SK-N-DZ (cell line): Measurements from ENCODE around the gene SLC30A5. TPM values are rescaled to one million over a fixed set of nuclear protein-coding genes. Genes with fewer than 3 reads are reported as not detected.
A peak's percentile ranks its signal among the peaks of the same experiment; 100 is the strongest.
"Not testable (repeated sequence)": the region's sequence is repeated elsewhere in the genome, so short reads cannot be mapped to it uniquely, and the experiment has no call there.

Source experiments
- DNase-seq: peaks from one replicate; pipeline ENCODE4 v3.0.0-alpha.2; 2015; ENCODE audit warnings: low spot score
- polyA plus RNA-seq, 2 experiments: library from polyadenylated mRNA; depleted of rRNA; stranded (reverse); fragments of >200 nt; gene quantifications; 2 replicates each; pipeline ENCODE4 v1.2.3, GENCODE V29; 2014

The SLC30A5 gene
- 61.6 and 71.9 TPM in 2 replicates for polyA plus RNA-seq (2014; cell fraction: cytosol; rRNA removed)
- polyA plus RNA-seq (2014; cell fraction: nucleus; rRNA removed) = 37.6 and 39.9 TPM in 2 replicates

DNA sequence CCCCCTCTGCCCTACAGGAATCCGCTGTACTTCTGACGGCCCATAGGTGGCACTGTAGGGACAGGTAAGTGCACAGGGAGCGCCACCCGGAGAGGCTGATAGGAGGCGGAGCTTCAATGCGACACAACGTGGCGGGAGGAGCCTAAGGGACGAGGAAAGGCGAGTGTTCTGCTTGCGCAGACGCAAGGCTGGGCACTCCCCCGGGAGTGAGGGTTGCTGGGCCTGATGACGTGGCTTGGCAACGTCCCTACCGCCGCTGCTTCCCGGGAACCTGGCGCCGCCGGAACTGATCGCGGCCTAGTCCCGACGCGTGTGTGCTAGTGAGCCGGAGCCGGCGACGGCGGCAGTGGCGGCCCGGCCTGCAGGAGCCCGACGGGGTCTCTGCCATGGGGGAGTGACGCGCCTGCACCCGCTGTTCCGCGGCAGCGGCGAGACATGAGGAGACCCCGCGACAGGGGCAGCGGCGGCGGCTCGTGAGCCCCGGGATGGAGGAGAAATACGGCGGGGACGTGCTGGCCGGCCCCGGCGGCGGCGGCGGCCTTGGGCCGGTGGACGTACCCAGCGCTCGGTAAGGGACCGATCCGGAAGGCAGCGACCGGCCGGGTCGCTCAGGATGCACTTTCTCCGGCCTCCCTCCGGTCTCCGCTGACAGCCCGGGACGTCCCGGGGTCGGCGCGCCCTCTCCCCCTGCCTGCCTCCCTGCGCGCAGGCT lies at the start of gene SLC30A5:
TSS of gene SLC30A5 (plus strand) at position 244 of the 712 bp plus-strand sequence. CDS start at position 486, 242 bp downstream.
- peak; percentile 100 for DNase-seq

DNA sequence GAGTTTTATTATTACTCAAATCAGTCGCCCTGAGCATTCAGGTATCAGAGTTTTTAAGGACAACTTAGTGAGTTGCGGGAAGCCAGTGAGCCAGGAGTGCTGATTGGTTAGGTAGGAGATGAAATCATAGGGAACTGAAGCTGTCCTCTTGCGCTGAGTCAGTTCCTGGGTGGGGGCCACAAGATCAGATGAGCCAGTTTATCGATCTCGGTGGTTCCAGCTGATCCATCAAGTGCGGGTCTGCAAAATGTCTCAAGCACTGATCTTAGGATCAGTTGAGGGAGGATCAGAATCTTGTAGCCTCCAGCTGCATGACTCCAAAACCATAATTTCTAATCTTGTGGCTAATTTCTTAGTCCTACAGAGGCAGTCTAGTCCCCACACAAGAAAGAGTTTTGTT lies 48.6 kb upstream of the SLC30A5 start:
- DNase-seq = not testable (repeated sequence)

DNA sequence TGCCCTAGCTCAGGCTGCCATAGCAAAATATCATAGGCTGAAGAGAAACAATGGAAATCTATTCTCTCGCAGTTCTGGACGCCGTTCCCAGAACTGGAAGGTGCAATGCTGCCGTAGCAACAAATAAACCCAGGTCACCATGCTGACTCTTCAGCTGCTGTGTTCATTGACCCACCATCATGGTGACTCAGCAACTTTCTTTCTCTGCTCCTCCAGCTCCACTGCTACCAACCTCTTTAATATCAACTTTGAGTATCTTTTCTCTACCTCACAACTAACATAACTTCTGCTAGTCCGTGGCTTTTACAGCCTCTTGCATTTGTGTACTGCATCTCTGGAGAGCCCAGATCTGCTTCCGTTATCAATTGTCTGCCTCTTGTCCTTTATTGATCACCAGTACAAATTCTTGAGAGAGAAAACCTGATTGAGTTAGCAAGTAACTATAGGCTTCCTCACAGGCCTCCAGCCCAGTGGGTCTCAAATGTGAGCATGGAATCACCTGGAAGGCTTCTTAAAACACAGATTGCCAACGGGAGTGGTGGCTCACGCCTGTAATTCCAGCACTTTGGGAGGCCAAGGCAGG lies 47.3 kb upstream of the SLC30A5 start:
- no peak for DNase-seq

DNA sequence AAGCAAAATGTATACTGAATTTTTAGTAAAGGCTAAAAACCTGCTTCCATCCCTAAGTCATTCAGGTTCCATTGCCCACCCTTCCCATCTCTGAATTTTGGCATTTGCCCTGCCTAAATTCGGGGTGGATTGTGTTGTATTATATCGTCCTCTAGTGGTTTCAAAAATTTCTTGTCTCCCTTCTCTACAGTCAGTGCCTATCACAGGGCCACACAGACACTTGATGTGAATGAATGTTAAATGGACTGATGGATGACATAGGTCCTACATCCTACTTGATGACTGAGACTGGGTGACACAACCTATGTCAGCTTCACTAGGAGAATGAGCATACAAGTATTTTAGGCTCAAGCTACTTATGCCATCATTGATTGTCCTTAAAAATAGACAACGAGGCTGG lies 45.6 kb upstream of the SLC30A5 start:
- no peak for DNase-seq

DNA sequence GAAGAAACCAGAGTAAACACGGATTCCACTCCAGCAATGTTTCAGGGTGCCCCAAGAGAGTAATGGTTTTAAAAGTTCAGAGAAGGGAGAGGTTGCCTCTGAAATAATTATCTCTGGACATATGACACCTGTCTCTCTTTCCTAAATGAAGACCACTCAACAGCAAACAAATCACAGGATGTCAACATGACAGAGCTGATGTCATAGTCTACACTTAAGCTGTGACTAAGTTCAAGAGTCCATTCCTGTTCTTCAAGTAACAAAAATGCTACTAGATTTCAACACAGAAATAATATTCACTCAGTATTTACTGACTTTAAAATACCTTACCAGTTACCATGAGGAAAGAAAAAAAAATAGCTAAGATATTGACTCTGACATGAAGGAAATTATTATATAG lies 44.7 kb upstream of the SLC30A5 start:
- no peak for DNase-seq

DNA sequence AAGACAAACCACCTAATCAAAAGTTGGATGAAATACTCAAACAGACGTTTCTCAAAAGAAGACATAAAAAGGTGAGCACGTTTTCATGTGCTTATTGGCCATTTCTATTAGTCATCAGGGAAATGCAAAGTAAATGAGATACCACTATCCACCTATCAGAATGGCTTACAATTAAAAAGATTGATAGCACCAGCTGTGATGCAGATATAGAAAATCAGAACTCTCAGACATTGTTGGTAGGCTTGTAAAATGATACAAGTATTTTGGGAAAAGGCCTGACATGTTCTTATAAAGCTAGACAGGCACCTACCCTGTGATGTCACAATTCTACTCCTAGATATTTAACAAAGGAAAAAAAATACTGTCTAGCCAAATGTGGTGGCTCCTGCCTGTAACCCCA lies 44.0 kb upstream of the SLC30A5 start:
- DNase-seq = no peak

DNA sequence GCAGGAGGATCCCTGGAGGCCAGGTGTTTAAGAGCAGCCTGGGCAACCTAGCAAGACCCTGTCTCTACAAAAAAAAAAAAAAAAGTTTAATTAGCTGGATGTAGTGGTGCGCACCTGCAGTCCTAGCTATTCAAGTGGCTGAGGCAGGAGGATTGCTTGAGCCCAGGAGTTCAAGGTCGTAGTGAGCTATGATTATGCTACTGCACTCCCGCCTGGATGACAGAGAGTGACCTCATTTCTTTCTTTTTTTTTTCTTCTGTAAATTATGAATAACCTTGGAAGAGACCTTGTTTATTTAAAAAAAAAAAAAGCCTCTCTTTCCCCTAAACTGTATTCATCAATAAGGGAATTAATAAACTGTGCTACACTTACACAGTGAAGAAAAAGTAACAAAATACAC lies 43.6 kb upstream of the SLC30A5 start:
- DNase-seq = no peak

DNA sequence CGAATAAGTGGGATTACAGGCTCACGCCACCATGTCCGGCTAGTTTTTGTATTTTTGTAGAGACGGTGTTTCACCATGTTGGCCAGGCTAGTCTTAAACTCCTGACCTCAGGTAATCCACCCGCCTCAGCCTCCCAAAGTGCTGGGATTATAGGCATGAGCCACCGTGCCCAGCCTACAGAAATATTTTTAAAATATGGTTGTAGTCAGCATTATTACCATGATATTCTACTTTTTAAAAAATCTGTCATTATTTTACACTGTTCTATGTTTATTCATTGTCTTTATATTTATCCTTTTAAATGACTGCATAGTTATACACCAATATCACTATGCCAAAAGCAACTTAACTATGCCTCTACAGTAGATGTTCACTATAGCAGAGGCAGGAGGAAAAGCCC lies 41.6 kb upstream of the SLC30A5 start:
- DNase-seq = no peak

DNA sequence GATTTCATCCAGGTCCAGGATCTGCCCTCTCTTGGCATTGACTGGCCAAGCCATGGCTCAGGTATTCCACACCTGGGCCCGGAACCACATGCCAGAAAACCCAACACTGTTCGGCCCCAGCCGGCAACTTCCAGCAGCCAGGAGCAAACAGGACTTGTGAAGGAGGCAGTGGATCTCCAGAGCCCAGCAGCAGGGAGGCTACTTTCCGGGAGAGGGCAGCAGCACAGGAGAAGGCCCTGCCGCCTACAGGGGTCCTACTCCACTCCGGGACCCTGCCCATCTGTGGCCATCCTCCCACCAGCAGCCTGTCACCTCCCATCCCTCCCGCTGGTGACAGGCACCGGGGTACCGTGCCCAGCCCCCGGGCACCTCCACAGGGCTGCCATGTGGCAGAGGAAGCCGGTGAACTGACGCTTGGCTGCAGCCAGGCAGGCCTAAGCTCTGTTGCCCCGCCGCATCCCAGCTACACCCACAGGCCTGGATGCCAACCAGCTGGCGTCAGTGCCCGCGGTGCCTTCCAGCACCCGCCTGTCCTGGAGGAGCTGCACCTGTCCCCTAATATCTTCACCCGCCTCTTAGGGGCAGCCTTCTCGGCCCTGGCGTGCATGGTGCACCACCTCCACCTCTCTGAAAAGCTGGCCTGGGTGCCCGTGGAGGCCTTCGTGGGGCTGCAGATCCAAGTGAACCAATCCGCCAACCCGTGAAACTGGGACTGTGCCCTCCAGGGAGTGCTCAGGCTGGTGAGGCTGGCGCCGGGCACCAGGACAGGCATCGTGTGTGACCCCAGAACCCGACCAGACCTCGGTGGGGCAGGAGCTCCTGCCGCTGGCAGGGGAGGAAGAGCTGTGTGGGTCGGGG lies 18.9 kb upstream of the SLC30A5 start:
- DNase-seq = no peak

DNA sequence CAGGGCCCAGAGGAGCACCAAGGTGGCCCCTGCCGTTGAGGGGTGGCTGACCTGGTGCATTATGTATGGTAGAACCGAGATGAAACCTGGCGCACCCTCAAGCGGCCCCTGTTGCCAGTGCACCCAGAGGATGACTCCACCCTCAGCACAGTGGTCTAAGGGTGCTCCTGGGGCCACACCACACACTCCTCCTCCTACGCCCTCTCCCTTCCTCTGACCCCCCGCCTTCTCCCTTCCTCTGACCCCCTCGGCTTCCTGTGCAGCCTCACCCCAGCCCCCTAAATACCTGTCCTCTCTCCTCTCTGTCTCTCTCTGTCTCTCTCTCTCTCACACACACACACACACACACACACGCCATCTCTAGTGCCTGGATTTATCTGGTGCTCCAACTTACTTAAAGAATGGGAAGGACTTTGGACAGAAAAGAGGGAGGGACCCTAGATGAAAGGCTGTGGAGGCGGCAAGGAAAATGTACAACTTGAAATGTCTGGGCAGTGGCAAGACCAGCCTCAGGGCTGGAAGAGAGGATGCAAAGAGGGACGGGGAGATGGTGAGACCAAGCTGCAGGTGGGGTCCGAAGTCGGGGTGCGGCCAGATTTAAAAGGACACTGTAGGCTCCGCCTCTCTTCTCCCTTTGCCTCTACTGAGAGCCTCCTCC lies 18.2 kb upstream of the SLC30A5 start:
- no peak for DNase-seq

DNA sequence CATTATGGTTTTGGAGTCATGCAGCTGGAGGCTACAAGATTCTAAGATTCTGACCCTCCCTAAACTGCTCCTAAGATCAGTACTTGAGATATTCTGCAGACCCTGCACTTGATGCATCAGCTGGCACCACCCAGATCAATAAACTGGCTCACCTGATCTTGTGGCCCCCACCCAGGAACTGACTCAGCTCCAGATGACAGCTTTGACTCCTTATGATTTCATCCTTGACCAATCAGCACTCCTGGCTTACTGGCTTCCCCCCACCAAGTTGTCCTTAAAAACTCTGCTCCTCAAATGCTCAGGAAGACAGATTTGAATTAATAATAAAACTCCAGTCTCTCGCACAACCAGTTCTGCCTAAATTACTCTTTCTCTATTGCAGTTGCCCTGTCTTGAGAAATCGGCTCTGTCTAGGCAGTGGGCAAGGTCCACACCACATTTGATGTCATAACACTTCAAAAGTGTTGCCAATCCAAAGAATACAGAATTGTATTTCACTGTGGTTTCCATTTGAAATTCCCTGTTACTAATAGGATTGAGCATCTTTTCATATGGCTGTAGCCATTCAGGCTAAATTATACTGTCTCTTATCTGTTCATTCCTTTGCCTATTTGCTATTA lies 14.8 kb upstream of the SLC30A5 start:
- DNase-seq = no peak

DNA sequence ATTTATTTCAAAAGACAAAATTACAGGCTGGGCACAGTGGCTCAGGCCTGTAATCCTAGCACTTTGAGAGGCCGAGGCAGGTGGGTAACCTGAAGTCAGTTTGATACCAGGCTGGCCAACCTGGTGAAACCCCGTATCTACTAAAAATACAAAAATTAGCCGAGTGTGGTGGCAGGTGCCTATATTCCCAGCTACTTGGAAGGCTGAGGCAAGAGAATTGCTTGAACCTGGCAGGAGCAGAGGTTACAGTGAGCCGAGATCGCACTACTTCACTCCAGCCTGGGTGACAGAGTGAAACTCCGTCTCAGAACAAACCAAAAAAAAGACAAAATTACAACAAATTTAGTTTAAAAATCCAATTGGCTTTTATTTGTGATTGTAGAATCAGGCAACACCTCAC lies 14.3 kb upstream of the SLC30A5 start:
- no peak for DNase-seq

DNA sequence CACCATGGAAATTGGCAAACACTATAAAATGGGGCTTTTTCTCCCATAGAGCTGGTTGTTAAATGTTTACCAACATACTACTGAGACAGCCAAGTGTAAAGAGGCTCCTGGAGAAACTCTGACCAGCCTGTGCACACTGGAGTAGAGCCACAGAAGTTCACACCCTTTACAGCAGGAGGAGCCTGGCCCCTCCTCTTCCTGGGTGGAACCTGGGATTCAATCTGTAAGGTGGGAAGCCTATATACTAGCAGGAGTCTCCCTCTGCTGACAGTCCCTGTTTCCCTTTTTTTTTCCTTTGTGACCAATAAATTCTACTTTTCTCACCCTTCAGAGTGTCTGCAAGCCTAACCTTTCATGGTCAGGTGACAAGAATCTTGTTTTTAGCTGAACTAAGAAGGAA lies 10.4 kb upstream of the SLC30A5 start:
- peak; percentile 29 for DNase-seq

DNA sequence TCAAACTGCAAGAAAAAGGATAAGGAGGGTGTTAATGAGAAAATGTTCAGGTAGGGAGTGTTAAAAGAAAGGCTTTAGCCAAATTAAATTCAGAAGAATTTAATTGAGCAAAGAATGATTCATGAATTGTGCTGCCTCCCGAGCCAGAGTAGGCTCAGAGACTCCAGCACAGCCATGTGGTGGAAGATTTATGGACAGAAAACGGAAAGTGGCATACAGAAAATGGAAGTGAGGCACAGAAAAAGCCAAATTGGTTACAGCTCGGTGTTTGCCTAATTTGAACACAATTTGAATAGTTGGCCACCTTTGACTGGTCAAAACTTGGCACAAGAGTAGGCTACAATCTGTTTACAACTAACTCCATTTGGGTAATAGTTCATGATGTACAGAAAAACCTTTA lies 9.6 kb upstream of the SLC30A5 start:
- no peak for DNase-seq

DNA sequence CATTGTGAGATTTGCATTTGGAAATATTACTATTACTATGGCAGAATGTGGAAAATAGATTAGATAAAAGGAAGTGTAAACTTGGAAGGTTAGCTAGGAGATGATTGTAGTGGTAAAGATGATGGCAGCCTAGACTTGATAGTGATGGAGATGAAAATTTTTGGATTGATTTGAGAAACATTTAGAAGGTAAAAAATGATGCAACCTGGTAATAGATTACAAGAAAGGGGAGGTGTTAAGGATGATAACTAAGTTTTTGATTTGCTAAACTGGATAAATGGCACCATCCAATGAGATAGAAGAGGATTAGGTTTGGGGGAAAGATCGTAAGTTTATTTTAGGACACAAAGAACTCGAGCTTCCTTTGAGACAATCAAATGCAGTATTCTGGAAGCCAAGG lies 8.9 kb upstream of the SLC30A5 start:
- no peak for DNase-seq

DNA sequence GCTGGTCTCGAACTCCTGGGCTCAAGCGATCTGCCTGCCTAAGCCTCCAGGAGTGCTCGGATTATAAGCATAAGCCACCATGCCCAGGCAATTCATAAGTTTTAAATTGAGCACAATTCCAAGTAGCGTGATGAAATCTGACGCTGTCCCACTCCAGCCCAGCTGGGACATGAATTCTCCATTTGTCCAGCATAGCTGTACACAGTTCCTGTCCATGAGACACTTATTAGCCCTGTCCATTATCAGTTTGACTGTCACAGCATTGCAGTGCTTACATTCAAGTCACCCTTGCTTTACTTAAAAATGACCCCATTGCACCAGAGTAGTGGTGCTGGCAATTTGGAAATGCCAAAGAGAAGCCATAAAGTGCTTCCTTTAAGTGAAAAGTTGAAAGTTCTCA lies 7.6 kb upstream of the SLC30A5 start:
- no peak for DNase-seq

DNA sequence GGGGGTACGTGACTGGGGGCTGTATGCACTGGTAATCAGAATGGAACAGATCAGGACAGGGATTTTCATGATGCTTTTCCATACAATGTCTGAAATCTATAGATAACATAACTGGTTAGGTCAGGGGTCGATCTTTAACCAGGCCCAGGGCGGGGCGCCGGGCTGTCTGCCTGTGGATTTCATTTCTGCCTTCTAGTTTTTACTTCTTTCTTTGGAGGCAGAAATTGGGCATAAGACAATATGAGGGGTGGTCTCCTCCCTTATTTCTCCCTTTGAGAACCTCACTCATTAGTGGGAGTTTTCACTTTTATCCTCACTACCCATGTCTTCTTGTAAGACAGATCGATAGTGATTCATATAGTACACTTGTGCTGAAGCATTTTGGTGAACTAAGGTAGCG lies 5.8 kb upstream of the SLC30A5 start:
- not testable (repeated sequence) for DNase-seq

DNA sequence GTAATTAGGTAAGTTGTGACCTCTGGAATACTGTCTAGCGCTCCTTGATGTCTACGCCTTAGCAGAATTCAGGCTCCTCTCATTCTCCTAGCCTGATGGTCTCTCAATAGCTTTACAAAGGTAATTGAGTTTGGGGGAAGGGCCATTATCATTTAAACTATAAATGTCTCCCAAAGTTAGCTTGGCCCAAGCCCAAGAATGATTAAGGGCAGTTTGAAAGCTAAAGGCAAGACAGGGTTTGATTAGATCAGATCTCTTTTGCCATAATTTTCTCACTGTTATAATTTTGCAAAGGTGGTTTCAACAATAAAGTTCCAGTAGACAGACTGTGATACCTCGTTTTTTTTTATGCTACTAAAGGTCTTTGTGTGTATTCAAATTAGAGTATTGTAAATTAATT lies 3.7 kb upstream of the SLC30A5 start:
- DNase-seq = no peak

DNA sequence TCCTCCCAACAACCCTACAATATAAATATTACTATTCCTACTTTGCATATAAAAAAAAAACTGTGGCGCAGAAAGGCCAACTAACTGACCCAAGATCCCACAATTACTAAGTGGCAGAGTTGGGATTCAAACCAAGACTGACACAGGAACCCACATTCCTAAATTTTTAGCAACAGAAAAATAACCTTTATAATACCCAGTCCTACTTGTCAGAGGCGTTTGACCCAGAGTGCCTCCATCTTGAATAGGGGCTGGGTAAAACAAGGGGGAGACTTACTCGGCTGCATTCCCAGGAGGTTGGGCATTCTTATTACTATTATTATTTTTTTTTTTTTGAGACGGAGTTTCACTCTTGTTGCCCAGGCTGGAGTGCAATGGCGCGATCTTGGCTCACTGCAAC lies 2.0 kb upstream of the SLC30A5 start:
- no peak for DNase-seq

DNA sequence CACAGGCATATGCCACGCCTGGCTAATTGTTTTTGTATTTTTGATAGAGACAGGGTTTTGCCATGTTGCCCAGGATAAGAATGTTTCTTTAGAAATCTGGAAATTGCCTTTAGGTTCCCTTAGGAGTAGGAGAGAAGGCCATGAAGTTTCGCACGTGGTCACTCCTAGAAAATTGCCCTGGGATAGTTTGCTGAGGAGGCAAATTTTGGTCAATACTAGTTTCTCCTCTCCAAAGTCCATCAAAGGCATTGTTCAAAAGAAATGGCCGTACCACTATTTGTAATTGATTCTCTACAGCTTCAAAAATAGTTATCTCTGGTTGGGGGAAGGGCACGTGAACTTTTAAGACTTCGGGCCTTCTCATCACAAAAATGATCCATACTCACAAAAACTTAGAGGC lies 845 bp upstream of the SLC30A5 start:
- no peak for DNase-seq

DNA sequence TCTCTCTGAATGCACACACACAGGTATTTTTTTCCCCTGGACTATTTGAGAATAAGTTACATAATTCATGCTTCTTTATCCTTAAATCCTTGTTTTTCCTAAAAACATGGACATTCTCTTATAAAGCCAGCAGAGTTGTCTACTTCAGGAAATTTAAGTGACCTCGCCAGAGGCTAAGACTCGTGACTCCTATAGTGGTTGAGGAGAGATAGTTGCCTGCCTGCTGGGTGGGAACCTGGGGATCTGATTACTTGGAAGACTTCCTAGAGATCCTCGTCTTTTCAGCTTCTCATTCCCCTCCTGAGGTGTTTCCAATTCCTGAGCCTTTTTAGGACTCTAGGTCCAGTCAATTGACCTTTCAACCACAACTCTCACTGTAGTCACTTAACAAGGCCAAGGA lies 5.5 kb downstream of the SLC30A5 start:
- no peak for DNase-seq

DNA sequence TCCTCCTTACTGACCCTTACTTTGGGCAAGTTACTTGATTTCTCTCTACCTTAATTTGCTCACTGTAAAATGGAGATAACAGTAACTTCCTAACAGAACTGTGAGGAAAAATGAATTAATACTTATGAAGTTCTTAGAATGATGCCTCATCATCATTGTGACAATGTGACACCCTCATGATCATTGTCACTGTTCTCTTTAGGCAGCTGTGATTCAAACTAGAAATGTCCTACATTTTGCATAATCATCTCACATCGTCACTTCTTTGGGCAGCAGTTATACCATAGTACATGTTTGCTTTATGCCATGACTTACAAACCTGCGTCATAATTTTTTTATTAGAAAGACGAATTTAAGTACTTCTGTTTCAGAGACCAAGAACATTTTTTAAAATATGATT lies 9.7 kb downstream of the SLC30A5 start:
- no peak for DNase-seq
